Gastrocnemius medialis (tissue), 4 donors: ENCODE data around the gene DNMT3L. TPM values are rescaled to one million over a fixed set of nuclear protein-coding genes. Genes with fewer than 3 reads are reported as not detected.
"Not testable (repeated sequence)": the region's sequence is repeated elsewhere in the genome, so short reads cannot be mapped to it uniquely, and the experiment has no call there.

Experiments
- ATAC-seq, 2 donors: fragments of 150-250 bp; one replicate each; pipeline ENCODE4 v1.9.1; 2016
- DNase-seq, 2 donors: peaks; one replicate each; pipeline ENCODE4 v3.0.0-alpha.2; 2019
- H3K27ac ChIP-seq, 4 donors: fragments of 200-600 bp; sonication (generic); 1 replicate in 1 of 4; 2 replicates in 3 of 4; pipeline ENCODE4 v1.5.1; 2016 to 2018; ENCODE audit warnings: mild to moderate bottlenecking in 2 of 4, moderate library complexity in 1 of 4
- H3K27me3 ChIP-seq, 3 donors: fragments of 200-600 bp; sonication (generic) in 2 of 3; 1 replicate in 1 of 3; 2 replicates in 2 of 3; pipeline versions ENCODE4 v1.5.1 to v1.6.0; 2016 to 2019; ENCODE audit warnings: mild to moderate bottlenecking in 1 of 3, moderate library complexity in 1 of 3
- H3K36me3 ChIP-seq, 2 donors: fragments of 200-600 bp; sonication (generic) in 1 of 2; one replicate each; pipeline ENCODE4 v1.5.1; 2017 to 2018
- H3K4me1 ChIP-seq, 2 donors: fragments of 200-600 bp; sonication (generic) in 1 of 2; one replicate each; pipeline ENCODE4 v1.5.1; 2016 to 2017; ENCODE audit warnings: mild to moderate bottlenecking in 2 of 2
- H3K4me3 ChIP-seq, 4 donors: fragments of 200-600 bp; sonication (generic) in 3 of 4; 1 replicate in 1 of 4; 2 replicates in 3 of 4; pipeline ENCODE4 v1.5.1; 2016 to 2019; ENCODE audit warnings: mild to moderate bottlenecking in 2 of 4
- H3K9me3 ChIP-seq, 3 donors: fragments of 200-600 bp; sonication (generic) in 2 of 3; 1 replicate in 1 of 3; 2 replicates in 2 of 3; pipeline ENCODE4 v1.5.1; 2016 to 2019
- CTCF ChIP-seq, 5 experiments: fragments of 450-650 bp in 3 of 5; fragments of 200-600 bp in 2 of 5; sonication (generic) in 2 of 5; IDR thresholded peaks in 4 of 5; conservative IDR thresholded peaks in 1 of 5; 1 replicate in 4 of 5; 2 replicates in 1 of 5; pipeline ENCODE4 v1.5.1; 2016 to 2019; ENCODE audit warnings: antibody characterized with exemption in 5 of 5, mild to moderate bottlenecking in 3 of 5, moderate library complexity in 3 of 5
- POLR2A ChIP-seq, 2 donors: fragments of 450-650 bp; IDR thresholded peaks; one replicate each; pipeline ENCODE4 v1.6.1; 2017; ENCODE audit warnings: antibody characterized with exemption in 2 of 2, mild to moderate bottlenecking in 2 of 2, moderate library complexity in 2 of 2
- in situ Hi-C, 4 donors: fragments of 200-750 bp; cut with MboI; loops; one replicate each; pipeline versions ENCODE4 v1.15.0 to v1.8.0; 2017; ENCODE audit warnings: low sequenced_read_pairs in 4 of 4
- intact Hi-C: fragments of 100-400 bp; cut with DNase I; formaldehyde crosslinking; loops from one replicate; pipeline ENCODE4 v1.15.1; 2023; ENCODE audit warnings: low total_unique reads
- total RNA-seq, 4 donors: library from RNA; depleted of rRNA; stranded (reverse); fragments of >200 nt; gene quantifications; one replicate each; pipeline versions ENCODE4 v1.1.0 to v1.2.3, GENCODE V29; 2016

DNMT3L gene
- total RNA-seq, 4 donors from 2014 or later: not detected

GRCh38 chr21:44199448-44199847 lies 62.2 kb downstream of the DNMT3L start:
- Histone ChIP-seq H3K4me3 (no peak overlapping the region), H3K27me3 (no peaks in the 10 kb centered on the region), H3K27ac (no peak overlapping the region), H3K36me3 (no peaks in the 10 kb centered on the region), H3K9me3 (no peaks in the 10 kb centered on the region), H3K4me1 (no peaks in the 10 kb centered on the region)
- ATAC-seq (no peak), DNase-seq (no peak)
- intact Hi-C loops: no loop called here
- in situ Hi-C loops: no loop called here
- TF ChIP-seq POLR2A (IDR thresholded peaks at IDR 0.05) (no peak), CTCF (IDR thresholded peaks at IDR 0.05 in 4 of 5, conservative IDR thresholded peaks at IDR 0.05 in 1 of 5) (no peak)

GRCh38 chr21:44197156-44197516 lies 64.6 kb downstream of the DNMT3L start:
- H3K27ac ChIP-seq, H3K4me1 ChIP-seq, DNase-seq, intact Hi-C loops, H3K27me3 ChIP-seq, H3K9me3 ChIP-seq, H3K36me3 ChIP-seq, in situ Hi-C loops, H3K4me3 ChIP-seq: not testable (repeated sequence)
- peak; percentile 34 to 48 for ATAC-seq

Other genes starting within 250 kb of the DNMT3L start
- 10 to 100 TPM; 17.9 to 32.9 (median 23.1) TPM for gene TRAPPC10, start 249.6 kb downstream of the DNMT3L start, total RNA-seq
- 10 to 100 TPM in 1 of 4 donors, 1 to 10 TPM in 3; 3.9 to 19.2 (median 7.9) TPM for gene PWP2, start 154.5 kb downstream of the DNMT3L start, total RNA-seq
- gene GATD3, start 128.2 kb downstream of the DNMT3L start, total RNA-seq: 10 to 100 TPM in 2 of 4 donors, 1 to 10 TPM in 2; 4.7 to 52.2 (median 10.0) TPM
- gene ICOSLG, start 21.0 kb downstream of the DNMT3L start, total RNA-seq: 1 to 10 TPM in 1 of 4 donors, under 1 TPM in 2, not detected in 1; 0.17 to 1.6 (median 0.75) TPM
- gene AIRE, start 24.0 kb upstream of the DNMT3L start, total RNA-seq: not detected
- 10 to 100 TPM; 11.9 to 20.6 (median 16.8) TPM for gene PFKL, start 38.2 kb upstream of the DNMT3L start, total RNA-seq
- 10 to 100 TPM; 10.6 to 23.0 (median 20.0) TPM for gene CFAP410, start 77.5 kb upstream of the DNMT3L start, total RNA-seq
- gene TRPM2, start 91.7 kb upstream of the DNMT3L start, total RNA-seq: under 1 TPM; 0.15 to 0.52 (median 0.44) TPM
- under 1 TPM; 0.36 to 0.70 (median 0.55) TPM for gene LRRC3, start 193.6 kb upstream of the DNMT3L start, total RNA-seq